Measurements from ENCODE around the gene ACO2.

Gene ACO2

DNA sequence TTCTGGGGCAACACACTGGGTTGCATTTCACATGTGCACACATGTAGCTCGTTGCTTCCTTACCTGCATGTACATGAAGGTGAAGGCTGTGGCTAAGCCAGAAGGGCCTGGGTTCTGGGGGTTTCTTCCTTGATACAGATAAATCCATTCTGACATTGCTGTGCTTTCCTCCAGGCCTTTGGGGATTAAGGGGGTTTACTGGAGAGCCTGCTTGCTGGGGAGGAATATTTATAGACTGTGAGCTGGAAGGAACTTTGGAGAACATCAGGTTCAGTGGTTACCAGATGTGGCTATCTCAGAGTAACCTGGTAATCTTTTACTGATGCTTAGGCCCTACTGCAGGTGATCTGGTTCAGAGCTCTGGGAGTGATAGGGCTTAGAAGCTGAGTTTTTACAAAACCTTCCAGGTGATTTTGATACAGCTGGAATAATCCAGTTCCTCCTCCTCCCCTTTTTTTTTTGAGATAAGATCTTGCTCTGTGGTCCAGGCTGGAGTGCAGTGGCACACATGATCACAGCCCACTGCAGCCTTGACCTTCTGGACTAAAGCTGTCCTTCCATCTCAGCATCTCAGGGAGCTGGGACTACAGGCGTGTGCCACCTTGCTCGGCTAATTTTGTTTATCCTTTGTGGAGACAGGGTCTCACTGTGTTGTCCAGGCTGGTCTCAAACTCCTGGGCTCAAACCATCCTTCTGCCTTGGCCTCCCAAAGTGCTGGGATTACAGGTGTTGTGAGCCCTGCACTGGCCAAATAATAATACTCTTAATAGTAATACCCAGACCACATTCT, 19.9 kb downstream of the ACO2 start:
- H3K4me3 ChIP-seq (ENCODE audit: low read length): no peak overlapping the region
- TF ChIP-seq ZNF274 (IDR thresholded peaks at IDR 0.05; ENCODE audit: low read depth, low read length): no peak

DNA sequence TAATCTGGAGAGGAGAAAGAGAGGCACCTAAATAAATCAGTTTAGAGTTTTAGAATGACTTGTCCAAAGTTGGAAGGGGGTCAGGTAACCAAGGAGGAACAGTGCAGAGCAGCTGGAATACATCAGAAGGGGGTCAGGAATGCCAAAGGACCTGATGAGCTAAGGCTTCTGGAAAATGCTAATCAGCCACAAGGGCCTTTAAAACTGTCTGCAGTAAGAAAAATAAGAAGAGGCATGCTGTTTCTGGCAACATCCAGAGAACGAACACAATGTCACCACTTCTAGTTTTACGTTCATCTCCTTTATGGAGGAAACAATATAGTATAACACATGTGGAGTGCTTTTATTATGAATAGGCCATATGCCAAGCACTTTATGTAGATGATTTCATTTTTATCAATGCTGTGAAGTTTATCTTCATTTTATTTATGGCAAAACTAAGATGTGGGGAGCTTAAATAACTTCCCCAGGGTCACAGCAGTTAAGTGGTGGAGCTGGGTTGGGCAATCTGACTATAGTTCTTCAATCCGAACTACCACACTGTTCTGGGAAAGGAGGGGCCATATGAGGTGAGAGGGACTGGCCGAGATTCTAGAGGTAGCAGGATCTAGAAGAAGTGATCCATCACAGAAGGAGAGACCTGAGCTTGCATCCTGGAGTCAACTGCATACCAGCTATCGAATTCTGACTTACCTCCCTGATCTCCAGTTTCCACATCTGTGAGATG, 22.6 kb downstream of the ACO2 start:
- no peak overlapping the region for H3K4me3 ChIP-seq (ENCODE audit: low read length)
- no peak for TF ChIP-seq ZNF274 (IDR thresholded peaks at IDR 0.05; ENCODE audit: low read depth, low read length)

DNA sequence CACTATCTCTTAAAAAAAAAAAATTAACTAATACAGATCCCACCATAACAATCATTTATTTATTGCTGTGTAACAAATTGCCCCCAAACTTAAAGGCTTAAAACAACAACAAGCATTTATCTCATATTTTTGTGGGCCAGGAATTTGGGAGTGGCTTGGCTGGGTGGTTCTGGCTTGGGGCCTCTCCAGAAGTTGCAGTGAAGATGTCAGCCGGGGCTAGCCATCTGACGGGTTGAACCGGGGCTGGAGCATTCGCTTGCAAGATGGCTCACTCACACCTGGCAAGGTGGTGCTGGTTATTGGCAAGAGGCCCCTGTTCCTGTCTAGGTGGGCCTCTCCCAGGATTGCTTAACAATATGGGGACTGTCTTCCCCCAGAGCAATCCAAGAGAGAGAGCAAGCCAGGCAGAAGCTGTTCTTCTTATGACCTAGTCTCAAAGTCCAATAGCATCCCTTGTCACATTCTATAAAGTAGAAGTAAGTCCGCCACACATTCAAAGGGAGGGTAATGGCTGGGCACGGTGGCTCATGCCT, 29.5 kb downstream of the ACO2 start:
- TF ChIP-seq ZNF274 (IDR thresholded peaks at IDR 0.05; ENCODE audit: low read depth, low read length): no peak
- H3K4me3 ChIP-seq (ENCODE audit: low read length): no peak overlapping the region

DNA sequence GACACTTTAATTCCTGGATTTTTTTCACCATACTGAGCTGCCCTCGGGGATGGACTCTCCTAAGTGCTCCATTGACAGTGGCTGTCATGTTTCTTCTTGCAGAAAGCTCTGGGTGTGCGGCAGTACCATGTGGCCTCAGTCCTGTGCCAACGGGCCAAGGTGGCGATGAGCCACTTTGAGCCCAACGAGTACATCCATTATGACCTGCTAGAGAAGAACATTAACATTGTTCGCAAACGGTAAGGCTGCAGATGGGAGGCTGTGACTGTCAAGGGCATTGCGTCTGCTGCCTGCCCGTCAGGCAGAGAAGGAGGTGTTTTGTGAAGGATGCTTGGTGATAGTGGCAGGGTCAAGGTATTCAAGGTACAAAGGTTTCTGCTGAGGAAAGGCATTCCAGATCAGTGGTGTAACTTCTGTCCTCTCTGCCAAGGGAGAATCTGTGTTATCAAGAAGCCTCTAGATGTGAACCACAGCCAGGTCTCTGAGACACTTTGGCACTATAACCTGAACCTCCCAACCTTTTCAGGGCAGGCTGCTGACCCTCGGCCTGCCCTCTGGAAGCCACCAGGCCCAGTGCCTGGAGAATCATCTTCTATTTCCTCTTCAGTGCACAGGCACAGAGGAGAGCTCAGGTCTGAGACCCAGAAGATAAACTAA, 30.8 kb downstream of the ACO2 start:
- no peak for TF ChIP-seq ZNF274 (IDR thresholded peaks at IDR 0.05; ENCODE audit: low read depth, low read length)
- H3K4me3 ChIP-seq (ENCODE audit: low read length): no peak overlapping the region

DNA sequence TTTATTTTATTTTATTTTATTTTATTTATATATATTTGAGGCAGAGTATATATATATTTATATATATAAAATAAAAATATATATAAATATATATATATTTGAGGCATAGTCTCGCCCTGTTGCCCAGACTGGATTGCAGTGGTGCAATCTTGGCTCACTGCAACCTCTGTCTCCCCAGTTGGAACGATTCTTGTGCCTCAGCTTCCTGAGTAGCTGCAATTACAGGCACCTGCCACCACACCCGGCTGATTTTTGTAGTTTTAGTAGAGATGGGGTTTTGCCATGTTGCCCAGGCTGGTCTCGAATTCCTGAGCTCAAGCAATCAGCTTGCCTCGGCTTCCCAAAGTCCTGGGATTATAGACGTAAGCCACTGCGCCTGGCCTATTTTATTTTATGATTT, 31.4 kb downstream of the ACO2 start:
- H3K4me3 ChIP-seq (ENCODE audit: low read length): no peak overlapping the region
- no peak for TF ChIP-seq ZNF274 (IDR thresholded peaks at IDR 0.05; ENCODE audit: low read depth, low read length)

DNA sequence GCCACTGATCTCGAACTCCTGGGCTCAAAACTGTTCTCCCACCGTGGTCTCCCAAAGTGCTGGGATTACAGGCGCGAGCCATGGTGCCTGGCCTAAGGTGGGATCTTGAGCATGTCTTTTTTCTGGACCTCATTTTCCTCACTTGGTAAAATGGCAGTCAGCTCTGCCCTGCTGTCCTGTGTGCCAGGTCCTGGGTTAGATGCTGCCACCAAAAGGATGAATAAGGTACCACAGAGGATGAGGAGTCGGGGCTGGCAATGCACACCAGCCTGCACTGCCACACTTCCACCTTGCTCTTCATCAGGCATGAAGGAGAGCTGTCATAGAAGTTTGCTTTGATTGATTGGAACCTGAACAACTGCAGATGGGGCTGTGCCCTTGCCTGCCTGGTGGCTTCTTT, 32.3 kb downstream of the ACO2 start:
- no peak overlapping the region for H3K4me3 ChIP-seq (ENCODE audit: low read length)
- TF ChIP-seq ZNF274 (IDR thresholded peaks at IDR 0.05; ENCODE audit: low read depth, low read length): no peak

DNA sequence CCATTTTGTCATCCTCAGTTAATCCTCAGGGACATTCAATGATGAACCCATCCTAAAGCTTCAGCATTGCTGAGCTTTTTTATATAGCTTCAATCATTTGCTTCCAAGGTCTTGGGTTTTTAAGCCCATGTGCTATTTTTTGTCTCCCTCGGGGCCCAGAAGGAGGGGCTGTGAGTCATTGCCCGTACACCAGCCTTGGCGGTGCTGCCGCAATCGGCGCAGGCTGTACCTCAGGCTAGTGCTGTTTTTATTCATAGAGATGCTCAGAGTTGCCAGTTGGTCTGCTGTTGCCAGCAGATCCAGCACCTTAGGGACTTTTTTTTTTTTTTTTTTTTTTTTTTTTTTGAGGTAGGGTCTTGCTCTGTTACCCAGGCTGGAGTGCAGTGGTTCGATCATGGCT, 35.5 kb downstream of the ACO2 start:
- TF ChIP-seq ZNF274 (IDR thresholded peaks at IDR 0.05; ENCODE audit: low read depth, low read length): no peak
- H3K4me3 ChIP-seq (ENCODE audit: low read length): no peak overlapping the region

DNA sequence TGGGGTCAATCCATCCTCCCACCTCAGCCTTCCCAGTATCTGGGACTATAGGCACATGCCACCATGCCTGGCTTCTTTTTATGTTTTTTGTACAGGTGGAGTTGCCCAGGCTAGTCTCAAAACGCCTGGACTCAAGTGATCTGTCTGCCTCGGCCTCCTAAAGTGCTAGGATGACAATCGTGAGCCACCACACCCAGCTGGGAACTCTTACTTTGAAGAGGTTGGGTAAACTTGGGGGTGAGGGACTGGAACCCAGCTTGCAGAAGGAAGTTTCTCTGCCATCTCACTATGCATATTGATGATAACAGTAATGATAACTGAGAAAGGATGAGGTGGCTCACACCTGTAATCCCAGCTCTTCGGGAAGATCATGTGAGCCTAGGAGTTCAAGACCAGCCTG, 35.9 kb downstream of the ACO2 start:
- TF ChIP-seq ZNF274 (IDR thresholded peaks at IDR 0.05; ENCODE audit: low read depth, low read length): no peak
- no peak overlapping the region for H3K4me3 ChIP-seq (ENCODE audit: low read length)

DNA sequence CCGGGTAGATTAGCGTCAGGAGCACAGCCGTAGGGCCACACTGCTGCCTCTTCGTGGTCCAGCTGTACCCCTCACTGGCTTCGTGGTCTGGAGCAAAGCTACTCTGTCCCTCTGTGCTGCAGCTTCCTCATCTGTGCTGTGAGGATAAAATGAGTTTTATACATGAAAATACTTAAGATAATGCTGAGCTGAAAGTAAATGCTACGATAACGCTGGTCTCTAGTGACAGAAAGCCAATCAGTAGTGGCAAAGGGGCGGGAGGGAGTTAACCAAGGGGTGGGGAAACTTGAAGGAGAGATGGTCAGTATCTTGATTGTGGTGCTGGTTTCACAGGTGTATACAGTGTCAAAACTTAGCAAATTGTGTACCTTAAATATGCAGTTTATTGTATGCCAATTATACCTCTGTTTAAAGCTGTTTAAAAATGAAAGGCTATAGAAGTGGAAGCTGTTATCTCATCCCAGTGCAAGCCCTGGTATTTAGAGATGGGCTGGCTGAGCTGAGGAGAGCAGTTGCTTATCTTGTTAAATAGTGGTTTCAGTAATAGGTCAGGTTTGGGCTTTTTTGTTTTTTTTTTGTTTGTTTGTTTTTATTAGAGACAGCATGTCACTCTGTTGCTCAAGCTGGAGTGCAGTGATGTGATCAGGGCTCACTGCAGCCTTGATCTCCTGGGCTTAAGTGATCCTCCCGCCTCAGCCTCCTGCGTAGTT, 36.7 kb downstream of the ACO2 start:
- H3K4me3 ChIP-seq (ENCODE audit: low read length): no peak overlapping the region
- no peak for TF ChIP-seq ZNF274 (IDR thresholded peaks at IDR 0.05; ENCODE audit: low read depth, low read length)

DNA sequence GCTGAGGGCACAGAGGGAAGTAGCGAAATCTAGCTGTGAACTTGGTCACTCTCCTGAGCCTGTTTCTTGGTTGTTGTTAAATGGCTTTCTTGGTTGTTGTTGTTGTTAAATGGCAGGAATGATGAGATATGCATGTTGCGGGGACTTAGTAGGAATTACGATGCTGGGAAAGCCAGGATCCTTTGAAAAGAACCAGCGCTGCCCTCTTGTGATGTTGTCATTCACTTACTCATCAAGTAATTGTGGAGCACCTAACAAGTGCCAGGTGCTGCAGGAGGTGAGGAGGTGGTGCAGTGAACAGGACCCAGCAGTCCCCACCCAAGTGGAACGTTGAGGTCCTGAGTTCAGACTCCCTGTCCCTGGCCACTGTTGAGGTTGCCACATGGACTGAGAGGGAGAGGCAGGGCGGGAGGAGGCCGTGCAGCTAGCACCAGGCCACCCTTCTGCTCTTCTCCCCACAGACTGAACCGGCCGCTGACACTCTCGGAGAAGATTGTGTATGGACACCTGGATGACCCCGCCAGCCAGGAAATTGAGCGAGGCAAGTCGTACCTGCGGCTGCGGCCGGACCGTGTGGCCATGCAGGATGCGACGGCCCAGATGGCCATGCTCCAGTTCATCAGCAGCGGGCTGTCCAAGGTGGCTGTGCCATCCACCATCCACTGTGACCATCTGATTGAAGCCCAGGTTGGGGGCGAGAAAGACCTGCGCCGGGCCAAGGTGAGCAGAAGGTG, 38.6 kb downstream of the ACO2 start:
- H3K4me3 ChIP-seq (ENCODE audit: low read length): no peak overlapping the region
- no peak for TF ChIP-seq ZNF274 (IDR thresholded peaks at IDR 0.05; ENCODE audit: low read depth, low read length)

DNA sequence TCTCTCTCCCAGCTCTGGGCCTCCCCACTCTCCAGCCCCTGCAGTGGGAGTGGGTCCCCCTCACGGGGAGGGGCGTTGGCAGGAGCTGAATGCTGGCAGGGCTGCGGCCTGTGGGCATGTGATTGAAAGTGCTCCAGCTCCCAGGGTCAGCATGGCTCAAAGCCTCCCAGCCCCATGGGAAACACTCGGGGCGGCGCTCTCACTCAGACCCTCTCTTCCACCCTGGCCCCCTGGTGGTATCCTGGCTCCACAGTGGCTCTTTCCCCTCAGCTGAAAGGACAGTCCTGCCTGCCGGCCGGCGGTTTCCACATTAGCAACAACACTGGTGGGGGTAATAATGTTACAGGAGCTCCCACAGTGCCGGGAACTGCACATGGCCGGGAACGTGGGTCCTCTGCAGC, 39.9 kb downstream of the ACO2 start:
- no peak overlapping the region for H3K4me3 ChIP-seq (ENCODE audit: low read length)
- no peak for TF ChIP-seq ZNF274 (IDR thresholded peaks at IDR 0.05; ENCODE audit: low read depth, low read length)

DNA sequence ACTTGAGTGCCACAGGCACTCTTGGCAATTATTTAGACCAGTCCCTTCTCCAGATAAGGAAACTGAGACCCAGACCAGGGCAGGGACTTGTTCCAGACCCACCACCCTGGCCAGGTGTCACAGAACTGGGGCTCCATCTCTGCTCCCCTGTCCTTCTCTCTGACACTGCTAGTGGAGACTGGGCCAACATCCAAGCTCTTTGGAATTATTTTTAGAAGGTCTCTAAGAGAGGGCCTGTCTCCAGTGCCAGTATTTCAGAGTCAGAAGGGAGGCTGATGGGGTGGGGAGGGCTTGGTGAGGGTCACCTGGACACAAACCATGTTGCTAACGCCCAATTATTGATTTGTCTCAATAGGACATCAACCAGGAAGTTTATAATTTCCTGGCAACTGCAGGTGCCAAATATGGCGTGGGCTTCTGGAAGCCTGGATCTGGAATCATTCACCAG, 42.6 kb downstream of the ACO2 start:
- H3K4me3 ChIP-seq (ENCODE audit: low read length): no peak overlapping the region
- TF ChIP-seq ZNF274 (IDR thresholded peaks at IDR 0.05; ENCODE audit: low read depth, low read length): no peak

DNA sequence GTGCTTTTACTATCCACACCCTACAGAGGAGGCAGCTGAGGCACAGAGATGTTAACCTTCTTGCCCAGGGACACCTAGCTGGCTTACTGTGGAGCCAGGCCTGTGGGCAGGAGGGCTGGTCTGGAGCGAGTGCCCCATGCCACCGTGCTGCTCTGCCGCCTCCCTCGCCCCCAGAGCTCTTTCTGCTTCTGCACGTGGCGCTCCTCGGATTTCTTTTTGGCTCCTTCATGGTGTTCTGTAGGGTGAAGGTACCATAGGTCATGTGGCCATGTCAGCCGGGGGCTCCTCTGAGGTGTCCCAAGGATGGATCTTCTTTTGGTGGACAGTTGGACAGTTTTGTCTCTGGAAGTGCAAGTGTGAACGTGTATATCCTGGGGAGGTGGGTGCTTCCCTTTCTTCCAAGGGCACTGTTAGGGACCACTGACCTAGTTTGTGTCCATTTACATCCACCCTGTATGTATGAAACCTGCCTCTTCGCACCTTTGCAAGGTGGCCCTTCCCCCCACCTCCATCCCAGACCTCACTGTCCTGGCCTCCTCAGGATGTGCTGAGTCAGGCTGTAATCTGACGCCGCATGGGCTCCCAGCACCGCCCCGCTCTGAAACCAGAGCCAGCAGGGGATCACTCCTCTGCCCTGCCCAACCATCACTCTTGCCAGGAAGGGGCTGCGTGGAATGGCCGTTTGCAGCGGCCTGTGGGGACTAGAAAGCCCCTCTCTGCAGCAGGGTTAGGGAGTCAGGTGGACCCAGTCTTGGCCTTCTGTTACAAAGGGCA, 43.7 kb downstream of the ACO2 start:
- H3K4me3 ChIP-seq (ENCODE audit: low read length): no peak overlapping the region
- no peak for TF ChIP-seq ZNF274 (IDR thresholded peaks at IDR 0.05; ENCODE audit: low read depth, low read length)

Data from GM08714 (cell line).